Measurements from ENCODE around the gene RUBCNL.

- no peak for TF ChIP-seq POLR2A (IDR thresholded peaks at IDR 0.05; ENCODE audit: low read depth, low read length)
- no peak for TF ChIP-seq CTCF (conservative IDR thresholded peaks at IDR 0.05; ENCODE audit: low read depth, low read length)
- TF ChIP-seq RCOR1 (IDR thresholded peaks at IDR 0.05; ENCODE audit: insufficient replicate concordance, low read length), result no peak
- TF ChIP-seq SMC3 (IDR thresholded peaks at IDR 0.05; ENCODE audit: low read depth, low read length), result no peak
- TF ChIP-seq CHD1 (IDR thresholded peaks at IDR 0.05; ENCODE audit: low read depth, low read length), result no peak
- no peak for TF ChIP-seq MXI1 (IDR thresholded peaks at IDR 0.05; ENCODE audit: borderline replicate concordance, low read depth, low read length)
- no peak for TF ChIP-seq MAZ (IDR thresholded peaks at IDR 0.05; ENCODE audit: borderline replicate concordance, low read depth, low read length)
Measured at GRCh38 chr13:46387064-46387851, at the start of gene RUBCNL.

Data from IMR-90 (cell line).